WTC11 (cell line): ENCODE results near the gene CDH2. TPM values are rescaled to one million over a fixed set of nuclear protein-coding genes. Genes with fewer than 3 reads are reported as not detected.

Source experiments
- ATAC-seq: fragments of 200-7000 bp; cut with Tn5 transposase; 2 replicates; pipeline ENCODE4 v1.10.0; 2021; ENCODE audit warnings: mild to moderate bottlenecking, moderate library complexity
- CTCF ChIA-PET: fragments of 300-600 bp; sonication (Branson Sonifier 250); formaldehyde crosslinking; loops from one replicate; lab custom pipeline; 2021; ENCODE audit warnings: antibody characterized with exemption; lab: Charles Lee
- POLR2A ChIA-PET: fragments of 350-600 bp; sonication (Branson Sonifier 250); formaldehyde crosslinking; loops from one replicate; lab custom pipeline; 2021; ENCODE audit warnings: antibody characterized with exemption; lab: Charles Lee
- DNase-seq: peaks from one replicate; pipeline ENCODE4 v3.0.0; 2021; ENCODE audit warnings: low spot score
- H3K27ac Mint-ChIP-seq: 2 replicates; pipeline ENCODE4 v1.8.0; 2021; ENCODE audit warnings: mixed read lengths
- H3K27me3 Mint-ChIP-seq: 2 replicates; pipeline ENCODE4 v1.8.0; 2021; ENCODE audit warnings: low read depth, mild to moderate bottlenecking, moderate library complexity, mixed read lengths
- H3K36me3 Mint-ChIP-seq: 2 replicates; pipeline ENCODE4 v1.8.0; 2021; ENCODE audit warnings: mixed read lengths
- H3K4me1 Mint-ChIP-seq: 2 replicates; pipeline ENCODE4 v1.8.0; 2022; ENCODE audit warnings: mixed read lengths
- H3K4me3 Mint-ChIP-seq: 2 replicates; pipeline ENCODE4 v1.8.0; 2021; ENCODE audit warnings: mild to moderate bottlenecking, moderate library complexity, mixed read lengths
- H3K9me3 Mint-ChIP-seq: 2 replicates; pipeline ENCODE4 v1.8.0; 2021; ENCODE audit warnings: mixed read lengths
- CBFB ChIP-seq: sonication (generic); formaldehyde crosslinking; IDR thresholded peaks from 2 replicates; pipeline ENCODE4 v1.8.1; 2022; ENCODE audit warnings: mild to moderate bottlenecking, low read depth, missing genetic modification reagents
- ELF4 ChIP-seq: sonication (generic); formaldehyde crosslinking; IDR thresholded peaks from 2 replicates; pipeline ENCODE4 v1.8.1; 2022; ENCODE audit warnings: low read depth, mild to moderate bottlenecking, moderate library complexity, missing genetic modification reagents
- ESRRA ChIP-seq: sonication (generic); formaldehyde crosslinking; IDR thresholded peaks from 2 replicates; pipeline ENCODE4 v1.8.1; 2022; ENCODE audit warnings: mild to moderate bottlenecking, missing genetic modification reagents, borderline replicate concordance
- FOXP1 ChIP-seq: sonication (generic); formaldehyde crosslinking; IDR thresholded peaks from 2 replicates; pipeline ENCODE4 v1.8.0; 2022; ENCODE audit warnings: missing genetic modification reagents, mild to moderate bottlenecking, moderate library complexity, borderline replicate concordance
- GABPB1 ChIP-seq: sonication (generic); formaldehyde crosslinking; IDR thresholded peaks from 2 replicates; pipeline ENCODE4 v1.8.1; 2023; ENCODE audit warnings: mild to moderate bottlenecking, missing genetic modification reagents
- GRHL2 ChIP-seq: fragments of 250-450 bp; sonication (Bioruptor Pico); IDR thresholded peaks from 2 replicates; pipeline ENCODE4 v1.8.0; 2022; ENCODE audit warnings: mild to moderate bottlenecking, moderate library complexity; ENCODE audit not compliant: insufficient replicate concordance, severe bottlenecking
- NFE2L1 ChIP-seq: sonication (generic); formaldehyde crosslinking; IDR thresholded peaks from 2 replicates; pipeline ENCODE4 v1.8.1; 2023; ENCODE audit warnings: missing genetic modification reagents
- NR2C2 ChIP-seq: sonication (generic); formaldehyde crosslinking; IDR thresholded peaks from 2 replicates; pipeline ENCODE4 v1.8.0; 2022; ENCODE audit warnings: mild to moderate bottlenecking, missing genetic modification reagents
- RELA ChIP-seq: sonication (generic); formaldehyde crosslinking; IDR thresholded peaks from 2 replicates; pipeline ENCODE4 v1.8.1; 2022; ENCODE audit warnings: missing genetic modification reagents, mild to moderate bottlenecking, borderline replicate concordance
- TCF7 ChIP-seq: sonication (generic); formaldehyde crosslinking; IDR thresholded peaks from 2 replicates; pipeline ENCODE4 v1.8.0; 2022; ENCODE audit warnings: mild to moderate bottlenecking, low read depth, missing genetic modification reagents, moderate library complexity
- ZBTB21 ChIP-seq: sonication (generic); formaldehyde crosslinking; IDR thresholded peaks from 2 replicates; pipeline ENCODE4 v1.8.1; 2023; ENCODE audit warnings: mild to moderate bottlenecking, missing genetic modification reagents, borderline replicate concordance
- ZNF232 ChIP-seq: sonication (generic); formaldehyde crosslinking; IDR thresholded peaks from 2 replicates; pipeline ENCODE4 v1.8.0; 2022; ENCODE audit warnings: mild to moderate bottlenecking, missing genetic modification reagents
- ZNF317 ChIP-seq: sonication (generic); formaldehyde crosslinking; IDR thresholded peaks from 2 replicates; pipeline ENCODE4 v1.8.1; 2023; ENCODE audit warnings: low read depth, mild to moderate bottlenecking, moderate library complexity, missing genetic modification reagents, borderline replicate concordance
- ZNF396 ChIP-seq: fragments of 250-450 bp; sonication (Bioruptor Pico); IDR thresholded peaks from 2 replicates; pipeline ENCODE4 v1.8.0; 2021; ENCODE audit warnings: mild to moderate bottlenecking, moderate library complexity, borderline replicate concordance
- ZNF423 ChIP-seq: fragments of 250-450 bp; sonication (Bioruptor Pico); IDR thresholded peaks from 2 replicates; pipeline ENCODE4 v2.1.2; 2022; ENCODE audit warnings: mild to moderate bottlenecking, moderate library complexity
- total RNA-seq: library from RNA; stranded (reverse); gene quantifications from 3 replicates; pipeline ENCODE4 v1.2.3, GENCODE V29; 2021
- TF ChIP-seq, protein P1 (sequence below): fragments of 250-450 bp; sonication (Bioruptor Pico); IDR thresholded peaks from 2 replicates; pipeline ENCODE4 v1.9.0; 2021; ENCODE audit warnings: mild to moderate bottlenecking
- TF ChIP-seq, protein P2 (sequence below): sonication (generic); formaldehyde crosslinking; IDR thresholded peaks from 2 replicates; pipeline ENCODE4 v1.8.1; 2022; ENCODE audit warnings: mild to moderate bottlenecking, moderate library complexity, missing genetic modification reagents
- TF ChIP-seq, protein P3 (sequence below): fragments of 250-450 bp; sonication (Bioruptor Pico); conservative IDR thresholded peaks from 2 replicates; pipeline ENCODE4 v1.9.0; 2021; ENCODE audit warnings: mild to moderate bottlenecking
- TF ChIP-seq, protein P4 (sequence below): sonication (generic); formaldehyde crosslinking; IDR thresholded peaks from 2 replicates; pipeline ENCODE4 v1.8.1; 2022; ENCODE audit warnings: mild to moderate bottlenecking, missing genetic modification reagents, moderate library complexity, borderline replicate concordance
- TF ChIP-seq, protein P5 (sequence below): sonication (generic); formaldehyde crosslinking; IDR thresholded peaks from 2 replicates; pipeline ENCODE4 v1.8.1; 2023; ENCODE audit warnings: mild to moderate bottlenecking, moderate library complexity, missing genetic modification reagents

The CDH2 gene
- total RNA-seq, 1 experiment from 2014 or later = 17.3 TPM

DNA sequence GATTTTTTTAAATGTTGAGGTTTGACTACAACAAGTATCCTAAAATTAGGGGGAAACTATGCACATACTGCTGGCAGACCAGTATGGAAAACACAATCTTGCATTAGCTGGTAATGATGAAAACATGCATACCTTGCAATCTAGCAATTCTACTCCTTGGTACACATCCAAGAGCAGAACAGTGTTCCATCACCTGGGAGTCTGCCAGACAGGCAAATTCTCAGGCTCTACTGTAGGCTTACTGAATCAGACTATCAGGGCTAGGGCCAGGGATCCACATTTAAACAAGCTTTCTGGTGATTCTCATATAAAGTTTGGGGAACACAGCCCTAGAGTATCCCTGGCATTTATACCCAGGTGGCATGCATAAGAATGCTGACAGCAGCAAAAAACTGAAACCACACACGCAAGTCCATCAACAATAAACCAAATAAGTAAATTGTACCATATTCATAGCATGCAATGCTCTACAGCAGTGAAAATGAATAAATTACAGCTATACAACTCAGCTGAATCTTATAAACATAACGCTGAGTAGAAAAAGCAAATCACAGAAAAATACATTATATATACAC is 13.6 kb downstream of the CDH2 start (continued):
- TF ChIP-seq, protein P1, sequence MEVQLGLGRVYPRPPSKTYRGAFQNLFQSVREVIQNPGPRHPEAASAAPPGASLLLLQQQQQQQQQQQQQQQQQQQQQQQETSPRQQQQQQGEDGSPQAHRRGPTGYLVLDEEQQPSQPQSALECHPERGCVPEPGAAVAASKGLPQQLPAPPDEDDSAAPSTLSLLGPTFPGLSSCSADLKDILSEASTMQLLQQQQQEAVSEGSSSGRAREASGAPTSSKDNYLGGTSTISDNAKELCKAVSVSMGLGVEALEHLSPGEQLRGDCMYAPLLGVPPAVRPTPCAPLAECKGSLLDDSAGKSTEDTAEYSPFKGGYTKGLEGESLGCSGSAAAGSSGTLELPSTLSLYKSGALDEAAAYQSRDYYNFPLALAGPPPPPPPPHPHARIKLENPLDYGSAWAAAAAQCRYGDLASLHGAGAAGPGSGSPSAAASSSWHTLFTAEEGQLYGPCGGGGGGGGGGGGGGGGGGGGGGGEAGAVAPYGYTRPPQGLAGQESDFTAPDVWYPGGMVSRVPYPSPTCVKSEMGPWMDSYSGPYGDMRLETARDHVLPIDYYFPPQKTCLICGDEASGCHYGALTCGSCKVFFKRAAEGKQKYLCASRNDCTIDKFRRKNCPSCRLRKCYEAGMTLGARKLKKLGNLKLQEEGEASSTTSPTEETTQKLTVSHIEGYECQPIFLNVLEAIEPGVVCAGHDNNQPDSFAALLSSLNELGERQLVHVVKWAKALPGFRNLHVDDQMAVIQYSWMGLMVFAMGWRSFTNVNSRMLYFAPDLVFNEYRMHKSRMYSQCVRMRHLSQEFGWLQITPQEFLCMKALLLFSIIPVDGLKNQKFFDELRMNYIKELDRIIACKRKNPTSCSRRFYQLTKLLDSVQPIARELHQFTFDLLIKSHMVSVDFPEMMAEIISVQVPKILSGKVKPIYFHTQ (CRISPR knock-in tag) = no peak
- TF ChIP-seq TCF7 (CRISPR knock-in tag) = no peak
- no peak for TF ChIP-seq ESRRA (CRISPR knock-in tag)
- TF ChIP-seq, protein P2, sequence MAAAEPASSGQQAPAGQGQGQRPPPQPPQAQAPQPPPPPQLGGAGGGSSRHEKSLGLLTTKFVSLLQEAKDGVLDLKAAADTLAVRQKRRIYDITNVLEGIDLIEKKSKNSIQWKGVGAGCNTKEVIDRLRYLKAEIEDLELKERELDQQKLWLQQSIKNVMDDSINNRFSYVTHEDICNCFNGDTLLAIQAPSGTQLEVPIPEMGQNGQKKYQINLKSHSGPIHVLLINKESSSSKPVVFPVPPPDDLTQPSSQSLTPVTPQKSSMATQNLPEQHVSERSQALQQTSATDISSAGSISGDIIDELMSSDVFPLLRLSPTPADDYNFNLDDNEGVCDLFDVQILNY (CRISPR knock-in tag) = no peak
- no peak for TF ChIP-seq ZNF423 (CRISPR knock-in tag)
- no peak for TF ChIP-seq ZNF396 (CRISPR knock-in tag)
- TF ChIP-seq, protein P3, sequence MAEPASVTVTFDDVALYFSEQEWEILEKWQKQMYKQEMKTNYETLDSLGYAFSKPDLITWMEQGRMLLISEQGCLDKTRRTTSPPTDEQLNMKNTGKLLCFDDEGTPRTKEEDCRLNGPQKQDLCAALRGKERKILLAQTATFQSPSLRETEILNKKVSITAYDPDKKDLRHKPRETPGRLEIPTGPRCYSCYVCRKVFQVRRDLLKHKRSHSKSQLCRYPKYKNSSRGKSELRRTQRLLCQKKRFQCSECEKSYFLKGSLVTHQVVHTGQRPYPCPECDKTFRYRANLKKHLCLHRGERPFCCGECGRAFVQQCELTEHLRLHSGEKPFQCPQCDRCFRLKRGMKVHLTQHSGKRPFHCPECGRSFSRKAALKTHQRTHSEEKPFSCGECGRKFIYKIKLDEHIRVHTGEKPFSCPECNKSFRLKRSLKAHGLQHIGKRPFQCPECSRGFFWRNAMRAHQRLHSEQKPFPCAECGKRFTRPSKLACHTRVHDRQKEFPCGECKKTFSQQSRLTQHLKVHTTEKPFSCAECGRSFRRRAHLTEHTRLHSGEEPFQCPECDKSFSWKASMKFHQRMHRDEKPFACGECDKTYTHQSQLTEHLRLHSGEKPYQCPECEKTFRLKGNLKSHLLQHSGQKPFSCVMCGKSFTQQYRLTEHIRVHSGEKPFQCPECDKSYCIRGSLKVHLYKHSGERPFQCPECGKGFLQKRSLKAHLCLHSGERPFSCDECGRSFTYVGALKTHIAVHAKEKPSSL (CRISPR knock-in tag) = no peak
- TF ChIP-seq ZNF232 (CRISPR knock-in tag) = no peak
- no peak for TF ChIP-seq ZBTB21 (CRISPR knock-in tag)
- TF ChIP-seq, protein P4, sequence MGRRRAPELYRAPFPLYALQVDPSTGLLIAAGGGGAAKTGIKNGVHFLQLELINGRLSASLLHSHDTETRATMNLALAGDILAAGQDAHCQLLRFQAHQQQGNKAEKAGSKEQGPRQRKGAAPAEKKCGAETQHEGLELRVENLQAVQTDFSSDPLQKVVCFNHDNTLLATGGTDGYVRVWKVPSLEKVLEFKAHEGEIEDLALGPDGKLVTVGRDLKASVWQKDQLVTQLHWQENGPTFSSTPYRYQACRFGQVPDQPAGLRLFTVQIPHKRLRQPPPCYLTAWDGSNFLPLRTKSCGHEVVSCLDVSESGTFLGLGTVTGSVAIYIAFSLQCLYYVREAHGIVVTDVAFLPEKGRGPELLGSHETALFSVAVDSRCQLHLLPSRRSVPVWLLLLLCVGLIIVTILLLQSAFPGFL = no peak
- no peak for TF ChIP-seq ELF4

DNA sequence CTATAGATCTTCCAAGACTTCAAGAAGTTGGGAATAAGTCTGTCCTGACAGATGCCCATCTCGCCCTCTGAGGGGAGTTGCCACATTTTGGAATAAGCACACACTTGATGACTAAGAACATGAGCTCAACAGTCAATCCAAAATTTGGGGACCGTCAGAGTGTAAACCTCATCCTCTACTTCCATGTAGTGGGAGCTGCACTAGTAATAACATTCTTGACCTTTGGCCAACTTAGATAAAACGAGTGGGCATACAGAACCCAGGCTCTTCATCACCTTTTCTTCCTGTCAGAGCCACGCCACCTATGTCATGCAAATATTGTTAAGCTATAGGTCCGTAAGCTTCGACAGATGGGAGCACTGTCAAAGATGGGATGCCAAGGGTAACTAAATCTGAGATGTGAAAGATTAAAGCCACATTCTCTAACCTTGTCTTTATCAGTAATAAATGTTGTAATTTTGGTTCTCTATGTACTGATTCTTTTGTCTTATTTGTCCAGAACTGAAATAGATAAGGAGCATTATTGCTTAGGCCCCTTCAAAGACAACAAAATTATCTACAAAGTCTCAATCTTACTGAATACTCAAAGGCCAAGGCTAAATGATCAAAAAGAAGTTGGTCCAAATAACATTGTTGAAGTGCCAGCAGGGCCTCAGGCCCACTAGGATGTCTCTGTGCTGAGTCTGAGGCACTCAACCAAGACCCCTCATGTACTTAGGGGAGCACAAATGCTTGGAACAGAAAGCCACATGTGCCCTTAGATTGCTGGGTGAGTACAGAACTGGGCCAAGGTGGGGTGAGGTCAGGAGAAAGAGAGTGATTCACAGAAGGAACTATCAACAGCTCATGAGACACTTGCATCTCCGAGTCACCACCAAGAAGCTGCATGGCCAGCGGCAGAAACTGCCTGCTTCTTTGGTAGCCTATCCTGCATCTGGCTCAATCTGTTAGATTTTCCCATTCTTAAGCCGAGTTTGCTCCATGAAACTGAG is 15.0 kb downstream of the CDH2 start:
- ChIA-PET POLR2A (interaction anchor here (0.7 kb wide), 1 partner anchor 151 kb away, joined by 4 read pairs; no protein-coding TSS in a partner anchor), CTCF (interaction anchor here (0.6 to 0.7 kb wide), 2 partner anchors 158 to 554 kb away, joined by 3 to 4 read pairs; no protein-coding TSS in a partner anchor)
- no peak overlapping the region for H3K27ac Mint-ChIP-seq
- ATAC-seq = no peak
- no peaks in the 10 kb centered on the region for H3K36me3 Mint-ChIP-seq
- no peaks in the 10 kb centered on the region for H3K9me3 Mint-ChIP-seq
- H3K27me3 Mint-ChIP-seq = no peaks in the 10 kb centered on the region
- DNase-seq = no peak
- H3K4me3 Mint-ChIP-seq = no peak overlapping the region
- H3K4me1 Mint-ChIP-seq = peaks cover 22% of the 10 kb centered on the region
- TF ChIP-seq NFE2L1 (CRISPR knock-in tag) (no peak), GRHL2 (no peak), FOXP1 (CRISPR knock-in tag) (no peak), RELA (CRISPR knock-in tag) (no peak), CBFB (CRISPR knock-in tag) (no peak), GABPB1 (CRISPR knock-in tag) (no peak), TCF7 (CRISPR knock-in tag) (no peak), NR2C2 (CRISPR knock-in tag) (no peak), ZNF317 (CRISPR knock-in tag) (no peak)
- TF ChIP-seq, protein P5, sequence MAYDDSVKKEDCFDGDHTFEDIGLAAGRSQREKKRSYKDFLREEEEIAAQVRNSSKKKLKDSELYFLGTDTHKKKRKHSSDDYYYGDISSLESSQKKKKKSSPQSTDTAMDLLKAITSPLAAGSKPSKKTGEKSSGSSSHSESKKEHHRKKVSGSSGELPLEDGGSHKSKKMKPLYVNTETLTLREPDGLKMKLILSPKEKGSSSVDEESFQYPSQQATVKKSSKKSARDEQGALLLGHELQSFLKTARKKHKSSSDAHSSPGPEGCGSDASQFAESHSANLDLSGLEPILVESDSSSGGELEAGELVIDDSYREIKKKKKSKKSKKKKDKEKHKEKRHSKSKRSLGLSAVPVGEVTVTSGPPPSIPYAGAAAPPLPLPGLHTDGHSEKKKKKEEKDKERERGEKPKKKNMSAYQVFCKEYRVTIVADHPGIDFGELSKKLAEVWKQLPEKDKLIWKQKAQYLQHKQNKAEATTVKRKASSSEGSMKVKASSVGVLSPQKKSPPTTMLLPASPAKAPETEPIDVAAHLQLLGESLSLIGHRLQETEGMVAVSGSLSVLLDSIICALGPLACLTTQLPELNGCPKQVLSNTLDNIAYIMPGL (CRISPR knock-in tag) = no peak
- TF ChIP-seq, protein P2 (CRISPR knock-in tag) = no peak
- TF ChIP-seq, protein P1 (CRISPR knock-in tag) = no peak
